ENCODE data around the gene GRIN2D.
"Not testable (repeated sequence)": the region's sequence is repeated elsewhere in the genome, so short reads cannot be mapped to it uniquely, and the experiment has no call there.

The GRIN2D gene

GRCh38 chr19:48371771-48372170 lies 21.7 kb upstream of the GRIN2D start:
- DNase-seq: not testable (repeated sequence)

DNA sequence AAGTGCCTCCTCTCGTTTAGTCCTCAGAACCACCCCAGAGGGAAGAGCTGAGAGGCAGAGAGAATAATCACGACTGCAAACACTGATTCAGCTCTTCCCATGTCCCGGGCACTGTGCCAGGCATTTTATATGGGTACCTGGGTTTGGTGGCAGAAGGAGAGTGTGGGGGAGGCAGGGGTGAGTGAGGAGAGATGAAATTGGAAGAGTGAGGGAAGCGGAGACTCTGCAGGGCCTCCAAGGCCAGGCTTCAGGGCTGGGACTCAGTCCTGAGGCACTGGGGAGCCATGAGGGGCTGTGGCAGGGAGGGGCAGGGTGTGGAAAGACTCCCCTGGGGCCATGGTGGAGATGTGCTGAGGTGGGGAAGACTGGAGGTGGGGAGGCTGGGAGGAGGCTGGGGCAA lies 20.6 kb upstream of the GRIN2D start:
- no peak for DNase-seq

DNA sequence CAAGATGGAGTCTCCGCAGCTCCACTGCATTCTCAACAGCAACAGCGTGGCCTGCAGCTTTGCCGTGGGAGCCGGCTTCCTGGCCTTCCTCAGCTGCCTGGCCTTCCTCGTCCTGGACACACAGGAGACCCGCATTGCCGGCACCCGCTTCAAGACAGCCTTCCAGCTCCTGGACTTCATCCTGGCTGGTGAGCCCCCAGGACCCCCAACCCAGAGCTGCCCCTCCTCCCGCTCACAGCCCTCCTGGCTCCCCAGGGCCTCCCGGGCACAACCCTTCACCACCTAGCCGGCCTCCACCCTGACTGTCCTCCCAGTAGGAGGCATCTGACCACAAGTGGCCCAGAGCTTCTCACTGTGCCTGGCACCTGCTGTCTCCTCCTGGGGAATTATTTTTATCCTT lies 19.9 kb upstream of the GRIN2D start:
- no peak for DNase-seq

GRCh38 chr19:48378194-48378570 lies 15.3 kb upstream of the GRIN2D start:
- no peak for DNase-seq

DNA sequence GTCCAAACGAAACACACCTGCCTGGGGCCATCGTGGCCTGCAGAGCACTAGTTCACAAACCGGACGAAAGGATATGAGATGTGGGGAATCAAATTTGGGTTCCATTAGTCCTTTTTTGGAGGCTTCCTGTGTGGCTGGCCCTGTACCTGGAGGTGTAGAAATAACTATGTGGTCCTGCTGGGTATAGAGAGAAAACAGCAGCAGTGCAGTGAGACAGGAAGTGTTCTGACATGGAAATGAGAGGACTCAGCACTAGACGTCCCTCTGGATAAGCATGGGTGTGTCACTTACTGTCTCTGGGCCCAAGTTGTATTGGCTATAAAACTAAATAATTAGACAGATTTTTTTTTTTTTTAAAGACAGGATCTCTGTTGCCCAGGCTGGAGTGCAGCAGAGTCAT lies 14.4 kb upstream of the GRIN2D start:
- no peak for DNase-seq

DNA sequence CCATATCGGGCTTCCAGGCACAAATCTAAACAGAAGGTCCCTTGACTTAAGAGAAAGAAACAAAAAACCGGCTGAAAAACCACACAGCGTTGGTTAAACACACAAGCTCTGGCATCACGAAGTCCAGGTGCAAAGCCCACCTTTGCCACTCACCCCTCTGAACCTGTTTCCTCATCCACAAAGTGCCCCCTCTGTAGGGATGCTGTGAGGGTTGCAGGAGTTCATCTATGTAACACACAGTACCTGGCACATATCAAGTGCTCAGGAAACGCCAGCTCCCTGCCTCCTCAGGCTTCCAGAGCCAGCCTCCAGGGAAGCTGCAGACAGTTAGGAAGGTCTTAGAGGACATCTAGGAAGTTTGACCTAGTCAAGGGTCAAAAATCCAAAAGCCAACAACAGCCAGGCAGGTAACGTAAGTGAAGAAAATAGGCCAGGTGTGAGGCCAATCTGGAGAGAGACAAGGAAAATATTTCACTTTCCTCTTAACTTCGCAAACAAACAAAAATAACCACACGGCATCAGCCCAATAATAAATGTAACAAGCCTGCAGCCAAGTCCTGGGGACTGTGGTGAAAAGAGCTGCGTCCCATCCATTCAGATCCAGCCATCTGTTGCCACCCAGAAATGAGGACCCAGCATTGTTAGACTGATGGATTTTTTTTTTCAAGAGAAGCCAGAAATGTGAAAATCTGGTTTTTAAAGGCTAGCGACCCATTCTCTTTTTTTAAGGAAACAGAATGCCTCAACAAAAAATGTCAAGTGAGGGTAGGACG lies 12.1 kb upstream of the GRIN2D start:
- no peak for DNase-seq

DNA sequence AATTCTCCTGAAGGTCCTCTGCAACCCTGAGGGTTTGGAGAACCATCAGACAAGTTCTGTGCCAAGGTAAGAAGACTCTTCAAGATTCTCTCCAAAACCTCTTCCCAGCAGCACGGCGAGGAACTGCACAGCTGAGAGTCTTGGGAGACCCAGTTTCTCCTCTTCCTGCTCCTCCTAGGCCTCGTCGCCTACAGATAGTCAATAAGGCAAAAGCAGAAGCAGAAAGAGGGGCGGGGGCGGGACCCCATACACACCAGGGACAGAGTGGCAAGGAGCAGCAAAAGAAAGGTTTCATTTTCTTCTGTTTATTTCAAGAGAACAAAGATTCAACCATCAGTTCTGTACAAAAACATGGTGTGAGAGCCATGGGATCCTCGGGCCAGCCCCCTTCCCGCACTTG lies 11.2 kb upstream of the GRIN2D start:
- no peak for DNase-seq

- DNase-seq: no peak
Measured at GRCh38 chr19:48385461-48386087, 7.9 kb upstream of the GRIN2D start.

GRCh38 chr19:48386981-48387380 lies 6.5 kb upstream of the GRIN2D start:
- DNase-seq: no peak

GRCh38 chr19:48390188-48391099 lies 3.0 kb upstream of the GRIN2D start:
- DNase-seq: peak in 2 of 4 experiments; percentile 23 to 52

DNA sequence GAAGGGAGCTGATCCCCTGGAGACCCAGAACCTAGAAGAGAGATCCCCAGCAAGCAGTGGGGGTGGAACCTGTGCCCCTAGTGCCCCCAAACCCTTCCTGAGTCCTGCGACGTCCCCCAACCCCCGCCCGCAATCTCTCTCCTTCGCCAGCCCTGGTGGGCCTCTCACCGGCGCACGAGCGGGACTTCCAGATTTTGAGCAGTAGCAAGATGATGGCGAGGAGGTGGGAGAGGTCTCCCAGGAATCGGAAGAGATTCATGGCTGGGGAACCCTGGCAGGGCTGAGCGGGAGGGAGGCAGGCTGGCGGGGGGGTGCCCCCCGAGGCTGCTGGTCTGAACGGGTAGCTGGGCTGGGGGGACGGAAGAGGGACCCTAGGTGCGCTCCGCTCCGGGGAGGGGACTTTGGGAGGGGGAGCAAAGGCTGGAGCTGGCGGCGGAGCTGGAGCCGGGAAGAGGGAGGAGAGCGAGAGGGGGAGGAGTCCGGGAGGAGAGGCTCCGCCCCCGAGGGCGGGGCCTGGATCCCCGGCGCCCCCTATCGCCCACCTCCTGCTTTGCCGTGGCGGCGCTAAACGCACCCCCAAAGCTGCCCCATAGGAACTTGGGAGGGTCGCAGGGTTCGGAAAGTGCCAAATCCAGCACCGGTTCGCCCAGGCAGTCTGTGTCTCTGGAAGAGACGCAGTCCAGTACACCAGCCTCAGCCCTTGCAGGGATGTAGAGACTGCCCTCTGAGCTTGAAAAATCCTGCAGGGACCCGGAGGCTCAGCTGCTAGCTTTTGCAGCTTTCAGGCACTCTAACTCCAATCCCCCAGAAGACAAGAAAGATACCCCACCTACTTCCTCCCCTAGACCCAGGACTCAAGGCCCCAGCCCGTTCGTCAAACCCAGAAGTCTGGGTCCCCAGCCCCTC lies 2.1 kb upstream of the GRIN2D start, which contains the start of gene KDELR1:
Gene KDELR1, minus strand, starts transcription at position 452 of the 906 bp plus-strand sequence. Its CDS starts 193 bp downstream, at position 259.
- DNase-seq: peak; percentile 53 to 70 (median 66)

GRCh38 chr19:48392006-48392344 lies 1.5 kb upstream of the GRIN2D start:
- DNase-seq: not testable (repeated sequence)

DNA sequence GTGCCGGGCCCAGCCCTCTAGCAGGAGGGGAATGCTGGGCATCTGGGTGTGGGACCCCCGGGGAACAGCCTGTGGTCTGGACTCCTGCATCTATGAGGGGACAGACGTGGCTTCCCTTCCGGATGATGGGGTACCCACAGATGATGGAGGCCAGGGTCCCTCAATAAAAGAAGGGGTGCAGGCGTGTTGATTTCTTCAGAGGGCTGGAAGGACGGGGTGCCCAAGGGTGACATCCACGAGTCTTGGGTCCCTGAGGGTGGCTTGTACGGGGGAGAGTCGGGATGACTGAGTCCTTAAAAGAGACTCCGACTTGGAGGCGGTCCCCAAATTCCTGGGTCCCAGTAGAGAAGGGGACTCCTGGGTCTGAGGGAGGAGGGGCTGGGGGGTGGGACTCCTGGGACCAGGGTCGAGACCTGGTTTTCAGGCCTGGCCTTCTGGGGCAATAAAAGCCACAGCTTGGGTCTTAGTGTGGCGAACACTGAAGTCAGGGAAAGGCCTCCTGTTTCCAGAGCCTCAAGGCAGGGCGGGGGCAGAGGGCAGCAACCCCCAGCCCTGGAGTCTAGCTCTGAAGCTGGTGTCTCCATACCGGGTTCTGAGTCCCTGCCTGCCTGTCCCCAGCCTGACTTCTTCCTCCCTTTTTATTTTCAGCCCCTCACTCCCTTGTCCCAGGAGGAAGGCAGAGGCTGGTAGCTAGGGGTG lies 459 bp upstream of the GRIN2D start:
- DNase-seq: no peak

DNA sequence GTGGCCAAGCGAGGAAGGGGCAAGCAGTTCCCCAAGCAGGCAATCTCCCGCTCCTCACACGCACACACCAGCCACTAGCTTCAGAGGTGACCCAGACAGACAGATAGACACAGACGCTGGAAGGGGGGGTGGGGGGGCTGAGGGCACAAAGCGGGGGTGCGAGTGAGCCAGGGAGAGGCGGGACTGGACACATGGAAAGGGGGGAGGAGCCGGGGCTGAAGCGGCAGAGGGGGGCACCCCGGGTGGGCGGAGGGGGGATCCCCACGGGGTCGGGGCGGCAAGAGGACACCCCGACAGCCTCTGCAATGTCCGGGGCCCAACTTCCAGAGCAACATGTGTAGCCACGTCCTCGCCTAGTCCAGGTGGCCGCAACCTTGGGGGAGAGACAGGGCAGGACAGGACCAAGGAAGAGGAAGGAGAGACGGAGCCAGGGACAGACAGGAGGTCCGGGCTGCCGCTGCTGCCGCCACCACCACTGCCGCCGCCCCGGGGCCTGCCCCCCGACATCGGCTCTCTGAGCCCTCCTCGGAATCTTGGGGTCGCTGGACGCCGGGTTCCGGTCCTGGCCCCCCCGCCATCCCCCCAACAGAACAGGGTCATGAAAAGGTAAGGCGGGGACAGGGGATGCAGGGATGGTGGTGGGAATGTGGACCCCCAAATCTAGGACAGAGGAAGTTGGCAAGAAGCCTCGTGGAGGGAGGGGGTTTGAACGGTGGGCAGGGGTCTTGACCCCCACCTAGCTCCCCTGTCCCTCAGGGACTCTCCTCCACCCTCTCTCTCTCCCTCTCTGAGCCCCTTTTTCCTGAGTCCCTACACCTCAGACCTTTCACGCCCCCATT lies 1.1 kb downstream of the GRIN2D start:
- no peak for DNase-seq

DNA sequence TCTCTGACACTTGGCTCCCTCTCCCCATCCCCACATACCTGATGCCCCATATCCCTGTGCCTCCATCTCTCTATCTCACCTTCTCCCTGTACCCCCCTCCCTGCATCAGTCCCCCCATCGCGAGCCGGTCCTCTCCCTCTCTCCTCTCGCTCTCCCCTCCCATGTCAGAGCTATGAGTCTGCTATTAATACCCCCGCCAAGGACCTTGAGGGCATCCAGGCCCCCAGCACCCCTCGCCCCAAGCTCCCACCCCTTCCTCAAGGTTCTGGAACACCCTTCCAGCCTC lies 1.6 kb downstream of the GRIN2D start:
- DNase-seq: no peak

DNA sequence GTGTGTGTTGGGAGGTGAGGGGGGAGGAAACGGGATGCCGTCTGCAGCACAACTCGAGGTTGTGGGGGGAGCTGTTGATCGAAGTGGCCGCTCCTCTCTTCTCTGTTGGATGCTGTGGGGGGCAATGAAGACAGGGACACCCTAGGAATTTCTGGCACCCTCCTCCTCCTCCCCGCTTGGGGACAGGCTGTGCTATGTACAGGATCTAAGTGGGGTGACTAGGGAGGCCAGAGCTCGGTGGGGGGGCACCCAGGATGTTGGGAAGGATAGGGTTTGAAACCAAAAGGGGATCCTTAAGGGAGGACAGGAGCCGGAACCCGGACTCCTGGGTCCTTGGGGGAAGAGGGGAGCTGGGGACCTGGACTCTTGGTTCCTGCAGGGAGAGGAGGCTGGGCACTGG lies 2.0 kb downstream of the GRIN2D start:
- DNase-seq: no peak

DNA sequence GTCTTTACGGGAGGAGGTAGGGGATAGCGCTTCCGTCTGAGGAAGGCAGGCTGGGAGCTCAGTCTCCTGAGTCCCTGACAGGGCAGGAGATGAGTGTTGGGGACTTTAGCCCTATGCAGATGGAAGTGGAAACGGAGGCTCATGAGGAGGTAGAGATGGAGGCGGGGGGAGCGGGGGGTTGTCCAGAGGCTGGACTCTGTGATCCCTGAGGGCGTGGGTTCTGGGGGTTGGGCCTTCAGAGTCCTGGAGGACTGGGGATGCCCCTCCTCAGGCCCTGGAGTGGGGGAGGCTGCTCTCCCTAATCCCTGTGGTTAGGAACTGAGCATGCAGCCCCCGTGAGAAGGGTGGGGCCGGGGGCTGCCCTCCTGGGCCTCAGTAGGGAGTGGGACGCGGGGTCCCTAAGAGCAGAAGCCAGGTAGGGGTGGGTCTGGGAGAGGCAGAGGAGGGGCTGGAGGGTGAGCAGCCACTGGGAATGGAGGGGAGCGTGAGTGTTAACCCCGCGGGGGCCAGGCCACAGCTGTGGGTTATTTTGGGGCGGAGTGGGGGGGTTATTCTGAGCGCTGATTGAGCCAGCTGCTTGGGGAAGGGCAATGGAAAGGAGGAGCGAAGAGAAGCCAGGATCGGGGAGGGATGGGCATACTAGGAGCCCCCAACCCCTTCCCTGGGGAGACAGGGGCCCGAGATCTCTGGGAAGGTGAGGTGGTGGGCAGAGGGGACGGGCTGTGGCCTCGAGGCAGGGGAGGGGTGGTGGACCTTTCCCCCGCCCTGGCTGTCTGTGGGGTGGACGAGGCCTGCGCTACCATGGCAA lies 2.8 kb downstream of the GRIN2D start:
- DNase-seq: no peak

DNA sequence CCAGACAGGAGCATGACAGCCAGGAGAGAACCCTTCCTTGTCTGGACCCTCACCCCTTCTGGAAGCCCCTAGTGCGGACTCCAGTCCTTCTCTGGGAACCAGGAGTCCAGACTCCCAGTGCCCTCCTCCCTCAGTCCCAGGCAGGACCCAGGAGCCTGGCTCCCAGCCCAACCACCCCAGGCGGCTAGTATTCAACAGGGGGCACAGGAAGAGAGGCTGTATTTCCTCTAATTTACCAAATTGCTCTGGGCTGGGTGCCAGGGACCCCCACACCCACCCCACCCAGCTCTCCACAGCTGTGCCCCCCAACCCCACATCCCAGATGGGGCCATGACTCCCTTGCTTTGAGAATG lies 3.3 kb downstream of the GRIN2D start:
- DNase-seq: no peak

- no peak for DNase-seq
Measured at GRCh38 chr19:48397263-48398101, 4.0 kb downstream of the GRIN2D start.

GRCh38 chr19:48398102-48398374 lies 4.6 kb downstream of the GRIN2D start:
- DNase-seq: no peak

Data from activated naive CD4-positive, alpha-beta T cell (primary cell).